Measurements from ENCODE around the gene SHOX. TPM values are rescaled to one million over a fixed set of nuclear protein-coding genes. Genes with fewer than 3 reads are reported as not detected.

Gene SHOX
- polyA plus RNA-seq, 1 of the 3 experiments (the other 2 are of a cell fraction): not detected

GRCh38 chrX:652341-652741 is 21.8 kb downstream of the SHOX start:
- H3K9me3 ChIP-seq: no peaks in the 10 kb centered on the region
- no peaks in the 10 kb centered on the region for H3K9me2 ChIP-seq
- H3F3A ChIP-seq (replicated peaks; ENCODE audit: insufficient read depth): peaks cover 4% of the 10 kb centered on the region
- no peak overlapping the region for H3K9ac ChIP-seq
- H2AFZ ChIP-seq (ENCODE audit: low read depth): no peak overlapping the region
- H3K79me2 ChIP-seq (ENCODE audit: insufficient read depth): no peaks in the 10 kb centered on the region
- ChIA-PET CTCF (no interaction called here), POLR2A (no interaction called here)
- TF ChIP-seq GATA2 (CRISPR knock-in tag; IDR thresholded peaks at IDR 0.05) (no peak), RCOR1 (IDR thresholded peaks at IDR 0.05; ENCODE audit: low read length) (no peak), TCF12 (IDR thresholded peaks at IDR 0.05) (no peak), NRF1 (IDR thresholded peaks at IDR 0.05; ENCODE audit: low read depth, low read length) (no peak), POLR2AphosphoS5 (IDR thresholded peaks at IDR 0.05; ENCODE audit: low read depth, low read length) (no peak), RFX5 (IDR thresholded peaks at IDR 0.05; ENCODE audit: low read length) (no peak), CHD2 (IDR thresholded peaks at IDR 0.05; ENCODE audit: low read length, partially characterized antibody) (no peak), YY1 (IDR thresholded peaks at IDR 0.05; ENCODE audit: low read depth) (no peak), REST (IDR thresholded peaks at IDR 0.05; ENCODE audit: low read depth, low read length) (no peak), MEF2A (IDR thresholded peaks at IDR 0.05; ENCODE audit: borderline replicate concordance, low read depth) (no peak), ZBTB33 (IDR thresholded peaks at IDR 0.05; ENCODE audit: borderline replicate concordance, low read depth) (no peak), USF1 (IDR thresholded peaks at IDR 0.05; ENCODE audit: borderline replicate concordance, low read depth) (no peak), GABPA (IDR thresholded peaks at IDR 0.05; ENCODE audit: low read depth) (no peak), USF2 (IDR thresholded peaks at IDR 0.05; ENCODE audit: borderline replicate concordance, low read depth, low read length) (no peak), FOSL2 (IDR thresholded peaks at IDR 0.05; ENCODE audit: borderline replicate concordance, low read depth) (no peak), IRF3 (IDR thresholded peaks at IDR 0.05; ENCODE audit: low read depth, low read length) (no peak), MAX (IDR thresholded peaks at IDR 0.05; ENCODE audit: low read depth) (no peak)
- H3K4me2 ChIP-seq: no peak overlapping the region
- 17% methylated on average over 6 of the region's 11 CpGs for WGBS (ENCODE audit: low lambda C conversion rate)
- H3K4me3 ChIP-seq (ENCODE audit: low read depth in 2 of 2, low read length in 1 of 2): no peak overlapping the region
- DNase-seq: no peak
- H3K4me1 ChIP-seq (ENCODE audit: control insufficient read depth in 1 of 2, insufficient read depth in 2 of 2, low read depth in 1 of 2, low read length in 1 of 2): no peaks in the 10 kb centered on the region
- H3K27me3 ChIP-seq (ENCODE audit: insufficient read depth): peaks cover 56% of the 10 kb centered on the region
- no peak overlapping the region for H3K27ac ChIP-seq (ENCODE audit: low read depth in 2 of 2, low read length in 1 of 2)
- H3K36me3 ChIP-seq (replicated peaks in 1 of 2; ENCODE audit: control insufficient read depth in 1 of 2, insufficient read depth in 2 of 2, low read length in 1 of 2): no peaks in the 10 kb centered on the region
- no peaks in the 10 kb centered on the region for H4K20me1 ChIP-seq (ENCODE audit: insufficient read depth)

All from SK-N-SH (cell line).